GM21737 (cell line): ENCODE data around the gene KCTD13.
A peak's percentile ranks its signal among the peaks of the same experiment; 100 is the strongest.
"Not testable (repeated sequence)": the region's sequence is repeated elsewhere in the genome, so short reads cannot be mapped to it uniquely, and the experiment has no call there.

Experiments used
- ATAC-seq: cut with Tn5 transposase; IDR thresholded peaks from one replicate; pipeline ENCODE4 v1.9.1; 2021; ENCODE audit warnings: mild to moderate bottlenecking, moderate library complexity; ENCODE audit not compliant: unreplicated experiment

The KCTD13 gene, protein sequence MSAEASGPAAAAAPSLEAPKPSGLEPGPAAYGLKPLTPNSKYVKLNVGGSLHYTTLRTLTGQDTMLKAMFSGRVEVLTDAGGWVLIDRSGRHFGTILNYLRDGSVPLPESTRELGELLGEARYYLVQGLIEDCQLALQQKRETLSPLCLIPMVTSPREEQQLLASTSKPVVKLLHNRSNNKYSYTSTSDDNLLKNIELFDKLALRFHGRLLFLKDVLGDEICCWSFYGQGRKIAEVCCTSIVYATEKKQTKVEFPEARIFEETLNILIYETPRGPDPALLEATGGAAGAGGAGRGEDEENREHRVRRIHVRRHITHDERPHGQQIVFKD

DNA sequence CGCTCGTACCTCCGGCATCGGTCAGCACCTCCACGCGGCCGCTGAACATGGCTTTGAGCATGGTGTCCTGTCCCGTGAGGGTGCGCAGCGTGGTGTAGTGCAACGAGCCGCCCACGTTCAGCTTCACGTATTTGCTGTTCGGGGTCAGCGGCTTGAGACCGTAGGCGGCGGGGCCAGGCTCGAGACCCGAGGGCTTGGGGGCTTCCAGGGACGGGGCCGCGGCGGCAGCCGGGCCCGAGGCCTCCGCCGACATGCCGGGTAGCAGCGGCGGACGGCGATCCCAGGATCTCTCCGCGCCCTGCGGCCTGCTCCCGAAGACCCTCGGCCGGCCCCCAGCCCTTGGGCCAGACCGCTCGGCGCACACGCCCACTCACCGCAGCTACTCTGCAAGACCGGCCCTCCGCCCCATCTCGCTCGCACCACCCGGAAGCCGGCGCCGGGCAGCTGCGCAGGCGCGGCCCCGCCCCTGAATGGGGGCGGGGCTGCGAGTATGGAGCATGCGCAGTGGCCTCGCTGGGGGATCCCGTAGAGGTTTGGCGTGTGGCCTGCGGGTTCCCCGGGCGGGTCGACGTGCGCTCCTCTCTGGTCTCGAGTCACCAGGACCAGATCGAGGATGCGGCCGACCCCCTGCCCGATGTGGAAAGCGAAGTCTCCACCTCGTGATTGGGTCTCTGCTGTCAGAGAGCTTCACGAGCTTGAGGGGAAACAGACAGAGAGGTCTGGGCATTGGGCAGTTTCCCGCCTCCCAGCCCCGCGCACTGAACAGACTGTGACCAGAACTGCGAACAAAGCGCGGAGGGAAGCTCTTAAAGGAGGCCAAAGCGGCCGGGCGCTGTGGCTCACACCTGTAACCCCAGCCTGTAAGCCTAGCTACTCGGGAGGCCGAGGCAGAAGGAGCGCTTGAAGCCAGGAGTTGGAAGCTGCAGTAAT, at the start of gene KCTD13:
TSS of gene KCTD13 (minus strand) at position 446 of the 930 bp plus-strand sequence. CDS start at position 253, 193 bp downstream.
- ATAC-seq: peak; percentile 86

DNA sequence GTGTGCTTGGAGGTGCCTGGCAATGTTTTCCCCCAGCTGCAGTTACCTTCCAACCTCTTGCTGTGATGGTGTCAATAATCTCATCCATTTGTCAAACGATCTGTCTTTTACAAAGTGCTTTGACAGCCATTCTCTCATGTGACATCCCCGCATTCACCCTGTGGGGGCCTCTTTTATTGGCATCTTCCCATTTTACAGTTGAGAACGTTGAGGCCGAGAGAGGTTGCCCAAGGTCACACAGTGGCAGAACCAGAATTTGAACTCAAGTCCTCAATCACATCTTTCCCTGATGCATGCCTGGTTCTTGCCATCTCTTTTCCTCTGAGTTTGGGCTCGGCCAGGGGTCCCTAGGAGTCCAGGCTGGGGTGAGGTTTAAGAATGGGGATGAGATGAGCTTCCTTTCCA, 49.1 kb upstream of the KCTD13 start:
- ATAC-seq: no peak

DNA sequence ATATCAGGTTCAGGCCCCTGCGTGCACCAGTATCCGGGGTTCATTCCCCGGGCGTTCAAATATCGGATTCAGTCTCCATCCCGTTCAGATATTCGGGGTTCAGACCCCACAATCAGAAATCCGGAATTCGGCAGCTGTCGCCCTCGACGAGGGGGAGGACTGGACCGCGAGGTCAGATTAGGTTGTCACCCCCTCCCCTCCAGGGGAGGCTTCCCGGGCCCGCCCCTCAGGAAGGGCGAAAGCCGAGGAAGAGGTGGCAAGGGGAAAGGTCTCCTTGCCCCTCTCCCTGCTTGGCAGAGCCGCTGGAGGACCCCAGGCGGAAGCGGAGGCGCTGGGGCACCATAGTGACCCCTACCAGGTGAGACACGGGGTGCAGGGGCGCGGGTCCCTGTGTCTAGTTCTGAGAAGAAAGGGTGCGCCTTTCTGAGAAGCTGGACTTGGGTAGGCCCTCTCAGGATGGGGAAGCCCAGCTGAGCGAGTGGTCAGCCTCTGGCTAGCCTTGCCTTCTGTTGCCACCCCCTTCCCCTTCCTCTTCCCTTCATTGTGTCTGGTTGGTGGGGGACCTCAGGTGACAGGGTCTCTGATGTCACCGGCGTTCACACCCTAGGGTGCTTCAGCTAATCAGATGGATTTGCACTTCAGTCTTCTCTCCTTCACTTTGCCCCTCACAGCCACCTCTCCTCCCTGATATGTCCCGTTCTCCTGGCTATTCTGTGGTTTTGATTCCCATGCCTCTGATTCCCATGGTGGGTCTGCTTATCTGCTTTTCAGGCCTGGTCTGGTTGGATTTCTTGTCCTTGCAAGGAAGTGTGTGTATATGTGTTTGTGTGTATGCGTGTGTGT, 48.5 kb upstream of the KCTD13 start:
- no peak for ATAC-seq

DNA sequence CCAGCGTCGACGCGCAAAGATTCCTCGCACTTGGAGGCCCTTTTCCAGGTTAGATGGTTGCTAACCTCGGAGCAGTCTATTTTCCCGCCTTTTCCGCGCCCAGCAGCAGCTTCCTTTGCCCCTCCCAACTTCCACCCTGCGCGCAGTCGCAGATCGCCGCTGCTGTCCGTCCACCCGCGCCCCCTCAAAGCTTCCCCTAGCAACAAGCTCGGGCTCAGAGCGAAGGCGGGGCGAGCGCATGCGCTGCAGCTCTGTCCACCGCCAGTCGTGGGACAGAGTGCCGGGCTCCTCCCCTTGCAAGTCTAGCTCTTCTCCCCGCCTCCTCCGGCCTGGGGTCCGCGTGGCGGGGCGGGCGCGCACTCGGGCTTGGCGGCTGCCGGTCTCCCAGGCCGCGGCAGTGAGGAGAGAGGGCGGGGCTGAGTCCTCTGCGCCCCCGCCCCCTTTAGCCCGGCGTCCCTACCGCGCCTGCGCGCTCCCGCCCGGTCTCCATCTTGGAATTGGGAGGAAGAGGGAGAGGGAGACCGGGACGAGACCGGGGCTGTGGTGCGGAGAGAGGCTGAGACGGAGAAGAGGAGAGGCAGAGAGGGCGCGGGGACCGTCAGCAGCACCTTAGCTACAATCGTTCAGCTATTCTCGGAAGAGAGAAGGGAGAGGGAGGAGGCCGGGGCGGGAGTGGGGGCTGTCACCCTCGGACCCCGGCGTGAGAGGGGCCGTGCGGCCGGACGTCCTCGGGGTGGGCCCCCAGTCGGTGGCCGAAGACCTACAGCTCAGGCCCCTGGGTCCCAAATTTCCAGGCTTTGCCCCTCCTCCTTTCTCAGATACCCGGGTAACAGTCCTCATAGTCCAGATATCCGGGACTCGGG, 47.6 kb upstream of the KCTD13 start, which contains the start of gene TAOK2:
TSS of gene TAOK2 (plus strand) at position 485 of the 863 bp plus-strand sequence. CDS start 3,905 bp downstream, outside the sequence.
- peak; percentile 94 for ATAC-seq

DNA sequence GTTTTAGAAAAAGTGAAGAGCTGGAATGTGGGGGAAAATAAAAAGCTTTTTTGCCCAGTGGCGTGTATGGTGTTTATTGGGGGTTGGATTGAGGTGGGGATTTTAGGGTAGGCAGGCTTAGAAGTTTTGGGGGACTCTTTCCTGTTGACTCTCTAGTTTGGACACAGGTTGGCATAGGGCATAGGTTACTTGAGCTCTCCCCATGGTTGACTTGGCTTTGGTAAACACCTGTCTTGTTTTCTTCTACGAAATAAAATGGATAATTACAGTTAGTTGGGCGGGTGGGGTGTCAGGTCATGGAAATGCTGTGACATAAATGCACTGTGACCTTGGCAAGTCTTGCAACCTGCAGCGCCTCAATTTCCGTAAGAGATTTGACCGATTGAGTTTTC, 47.0 kb upstream of the KCTD13 start:
- ATAC-seq: no peak

DNA sequence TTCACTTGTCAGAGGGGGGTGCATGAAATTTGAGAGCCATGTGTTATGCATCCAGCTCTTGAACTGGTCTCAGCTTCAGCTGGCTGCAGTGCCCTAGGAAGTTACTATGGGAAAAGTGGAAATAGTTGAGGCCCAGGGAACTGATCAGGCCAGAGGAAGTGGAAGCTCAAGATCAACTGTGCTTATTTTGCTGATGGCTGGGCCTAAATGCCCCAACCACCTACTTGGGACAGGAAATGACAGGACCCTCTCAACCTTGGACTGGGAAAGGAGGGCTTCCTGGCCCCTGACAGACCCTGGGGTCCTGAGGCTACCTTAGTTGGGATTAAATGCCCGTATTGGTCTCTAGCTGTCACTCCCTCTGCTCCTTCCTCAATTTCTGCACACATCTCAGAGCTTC, 46.5 kb upstream of the KCTD13 start:
- ATAC-seq: no peak

DNA sequence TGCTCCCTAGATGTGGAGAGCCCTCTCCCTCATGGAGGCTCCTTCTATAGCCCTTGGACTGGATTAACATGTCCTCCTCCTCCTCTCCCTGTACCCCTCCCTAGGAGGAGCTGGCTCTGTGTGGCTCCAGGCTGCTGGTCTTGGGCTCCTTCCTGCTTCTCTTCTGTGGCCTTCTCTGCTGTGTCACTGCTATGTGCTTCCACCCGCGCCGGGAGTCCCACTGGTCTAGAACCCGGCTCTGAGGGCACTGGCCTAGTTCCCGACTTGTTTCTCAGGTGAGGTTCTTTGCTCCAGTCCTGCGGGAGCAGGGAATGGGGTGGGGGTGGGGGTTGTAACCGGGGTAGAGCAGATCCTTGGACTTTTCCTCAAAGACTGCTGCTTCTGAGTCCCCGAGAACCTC, 45.3 kb upstream of the KCTD13 start:
- ATAC-seq: no peak

DNA sequence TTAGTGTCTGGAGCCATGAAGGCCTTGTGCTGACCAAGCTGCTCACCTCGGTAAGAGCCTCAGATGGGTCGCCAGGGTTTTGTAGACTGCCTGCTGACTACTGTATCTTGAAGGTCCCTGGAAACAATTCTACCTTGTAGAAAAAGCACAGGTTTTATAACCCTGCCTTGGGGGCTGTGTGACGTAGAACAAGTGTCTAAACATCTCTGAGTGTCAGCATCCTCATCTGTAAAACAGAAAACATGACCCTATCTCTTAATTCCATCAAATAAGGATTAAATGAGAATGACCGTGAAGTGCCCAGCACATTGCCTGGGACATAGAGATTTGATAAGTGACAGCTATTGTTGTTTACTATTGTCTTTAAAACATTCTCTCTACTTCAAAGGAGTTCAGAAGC, 42.2 kb upstream of the KCTD13 start:
- ATAC-seq: no peak

DNA sequence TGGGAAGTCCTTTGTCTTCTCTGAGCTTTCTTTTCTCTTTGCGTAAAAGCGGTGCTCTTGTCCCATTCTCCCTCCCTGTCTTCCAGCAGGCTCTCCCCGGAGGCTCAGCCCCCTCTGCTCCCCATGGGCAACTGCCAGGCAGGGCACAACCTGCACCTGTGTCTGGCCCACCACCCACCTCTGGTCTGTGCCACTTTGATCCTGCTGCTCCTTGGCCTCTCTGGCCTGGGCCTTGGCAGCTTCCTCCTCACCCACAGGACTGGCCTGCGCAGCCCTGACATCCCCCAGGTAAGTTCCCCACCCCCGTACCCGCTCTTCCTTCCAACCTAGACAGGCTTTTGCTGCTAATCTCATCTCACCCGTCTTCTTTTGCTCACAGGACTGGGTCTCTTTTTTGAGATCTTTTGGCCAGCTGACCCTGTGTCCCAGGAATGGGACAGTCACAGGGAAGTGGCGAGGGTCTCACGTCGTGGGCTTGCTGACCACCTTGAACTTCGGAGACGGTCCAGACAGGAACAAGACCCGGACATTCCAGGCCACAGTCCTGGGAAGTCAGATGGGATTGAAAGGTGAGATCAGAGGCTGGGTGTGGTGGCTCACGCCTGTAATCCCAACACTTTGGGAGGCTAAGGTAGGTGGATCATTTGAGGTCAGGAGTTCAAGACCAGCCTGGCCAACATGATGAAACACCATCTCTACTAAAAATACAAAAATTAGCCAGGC, 37.2 kb upstream of the KCTD13 start:
- no peak for ATAC-seq

DNA sequence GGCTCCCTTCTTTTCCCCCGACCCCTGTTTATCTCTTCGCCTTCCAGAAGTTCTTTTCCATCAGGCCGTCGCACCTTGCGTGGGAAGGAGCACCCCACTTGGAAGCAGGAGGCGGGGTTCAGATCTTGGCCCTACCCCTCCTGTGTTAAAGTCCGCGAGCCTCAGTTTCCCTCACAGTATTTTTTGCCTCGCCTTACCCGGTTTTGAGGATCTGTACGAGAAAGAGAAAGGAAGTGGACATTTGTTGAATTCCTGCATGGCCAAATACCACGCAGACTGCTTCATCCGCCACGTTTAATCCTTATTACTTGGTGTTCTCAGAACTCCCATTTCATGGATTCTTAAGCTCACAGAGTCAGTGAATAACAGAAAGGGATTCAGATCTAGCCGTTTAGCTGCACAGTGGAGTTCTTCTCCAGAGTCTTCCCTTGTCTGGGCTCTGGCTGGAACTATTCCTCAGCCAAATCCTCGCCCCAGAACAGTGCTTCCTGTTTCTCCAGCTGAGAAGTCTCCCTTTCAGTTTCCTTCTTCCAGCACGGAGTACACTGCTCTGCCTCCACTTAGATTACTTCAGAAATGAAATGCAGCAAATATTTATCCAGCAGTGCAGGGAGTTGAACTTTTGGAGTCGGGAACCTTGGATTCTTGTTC, 36.4 kb upstream of the KCTD13 start:
- ATAC-seq: no peak

DNA sequence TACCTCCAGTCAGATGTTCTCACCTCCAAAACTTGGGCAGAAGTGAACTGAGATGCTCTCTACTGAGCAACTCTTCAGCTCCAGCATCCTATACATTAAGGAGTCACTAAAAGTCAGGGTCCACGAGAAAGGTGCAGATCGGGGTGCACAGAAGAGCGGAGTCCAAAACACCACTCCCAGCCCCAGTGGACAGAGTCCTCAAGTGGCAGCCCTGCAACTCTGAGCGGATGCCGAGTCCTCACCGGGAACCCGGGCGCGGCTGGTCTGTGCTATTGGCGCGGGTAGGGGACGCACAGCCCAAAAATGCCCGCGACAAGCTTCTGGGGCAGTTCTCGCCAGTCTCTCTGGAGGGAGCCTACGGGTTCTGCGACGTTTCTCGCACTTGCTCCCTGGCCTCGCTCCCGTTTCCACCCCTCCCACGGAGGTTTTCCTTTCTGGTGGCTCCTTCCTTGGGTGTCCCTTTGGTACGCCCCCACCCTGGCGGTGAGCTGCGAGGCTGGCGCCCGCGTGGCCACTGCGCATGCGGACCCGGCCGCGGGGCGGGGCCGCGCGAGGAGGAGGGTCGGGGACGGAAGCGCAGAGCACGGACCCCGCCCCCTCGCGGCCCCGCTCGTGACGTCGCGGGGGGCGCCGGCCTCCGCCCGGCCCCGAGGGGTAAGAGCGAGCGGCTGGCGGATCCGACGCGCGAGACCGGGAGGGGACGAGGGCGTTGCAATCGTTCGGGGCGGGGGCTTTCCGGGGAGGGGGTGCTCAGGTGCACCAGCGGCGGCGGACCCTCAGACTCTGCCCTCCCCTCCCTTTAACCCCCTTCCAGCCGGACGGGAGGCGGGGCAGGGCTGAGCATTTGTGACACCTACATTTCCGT, 35.7 kb upstream of the KCTD13 start, which contains the start of gene TMEM219:
TSS of gene TMEM219 (plus strand) at position 601 of the 865 bp plus-strand sequence. CDS start 1,065 bp downstream, outside the sequence.
- ATAC-seq: peak; percentile 89

DNA sequence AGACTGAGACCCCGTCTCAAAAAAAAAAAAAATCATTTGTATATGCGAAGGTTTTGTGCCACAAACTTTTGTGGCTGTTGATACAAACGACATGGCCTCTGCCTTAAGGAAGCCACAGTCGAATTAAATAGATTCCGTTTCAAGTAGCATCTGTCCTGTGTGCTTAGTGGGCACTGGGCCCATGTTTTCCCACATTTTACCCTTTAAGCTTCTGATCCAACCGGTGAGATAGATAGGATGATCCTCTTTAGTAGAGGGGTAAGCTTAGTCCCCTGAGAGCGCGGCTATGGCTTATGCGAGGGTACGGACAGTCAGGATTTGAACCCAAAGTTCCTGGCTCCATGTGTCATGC, 35.1 kb upstream of the KCTD13 start:
- no peak for ATAC-seq

DNA sequence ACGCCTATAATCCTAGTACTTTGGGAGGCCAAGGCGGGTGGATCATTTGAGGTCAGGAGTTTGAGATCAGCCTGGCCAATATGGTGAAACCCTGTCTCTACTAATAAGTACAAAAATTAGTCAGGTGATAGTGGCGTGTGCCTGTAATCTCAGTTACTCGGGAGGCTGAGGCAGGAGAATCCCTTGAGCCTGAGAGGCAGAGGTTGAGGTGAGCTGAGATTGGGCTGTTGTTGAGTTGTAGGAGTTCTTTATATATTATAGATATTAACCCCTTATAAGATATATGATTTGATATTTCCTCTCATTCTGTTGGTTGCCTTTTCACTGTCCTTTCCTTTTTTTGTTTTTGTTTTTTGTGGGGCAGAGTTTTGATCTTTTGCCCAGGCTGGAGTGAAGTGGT, 33.8 kb upstream of the KCTD13 start:
- not testable (repeated sequence) for ATAC-seq

DNA sequence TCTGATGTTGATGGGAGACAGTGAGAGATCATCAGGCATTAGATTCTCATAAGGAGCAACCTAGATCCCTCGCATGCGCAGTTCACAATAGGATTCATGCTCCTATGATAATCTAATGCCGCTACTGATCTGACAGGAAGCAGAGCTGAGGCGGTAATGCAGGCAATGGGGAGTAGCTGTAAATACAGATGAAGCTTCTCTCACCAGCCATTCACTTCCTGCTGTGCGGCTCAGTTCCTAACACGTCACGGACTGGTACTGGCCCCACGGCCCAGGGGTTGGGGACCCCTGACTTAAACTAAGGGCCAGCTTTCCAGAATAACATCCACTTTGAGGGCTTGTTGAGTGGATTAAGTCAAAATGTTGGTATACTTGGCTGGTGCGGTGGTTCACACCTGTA, 33.3 kb upstream of the KCTD13 start:
- no peak for ATAC-seq

DNA sequence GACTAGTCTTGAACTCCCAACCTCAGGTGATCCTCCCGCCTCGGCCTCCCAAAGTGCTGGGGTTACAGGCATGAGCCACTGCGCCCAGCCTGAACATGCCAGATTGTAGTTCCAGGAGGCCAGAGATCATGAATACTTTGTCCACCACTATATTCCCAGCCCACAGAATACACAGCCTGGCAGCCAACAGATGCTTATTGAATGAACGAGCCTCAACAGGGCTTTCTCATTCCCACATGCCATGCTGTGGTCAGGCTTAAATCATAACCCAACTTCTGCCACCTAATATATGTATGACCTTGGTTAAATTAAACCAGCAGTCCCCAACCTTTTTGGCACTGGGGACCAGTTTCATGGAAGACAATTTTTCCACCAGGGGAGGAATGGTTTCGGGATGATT, 32.7 kb upstream of the KCTD13 start:
- ATAC-seq: no peak

DNA sequence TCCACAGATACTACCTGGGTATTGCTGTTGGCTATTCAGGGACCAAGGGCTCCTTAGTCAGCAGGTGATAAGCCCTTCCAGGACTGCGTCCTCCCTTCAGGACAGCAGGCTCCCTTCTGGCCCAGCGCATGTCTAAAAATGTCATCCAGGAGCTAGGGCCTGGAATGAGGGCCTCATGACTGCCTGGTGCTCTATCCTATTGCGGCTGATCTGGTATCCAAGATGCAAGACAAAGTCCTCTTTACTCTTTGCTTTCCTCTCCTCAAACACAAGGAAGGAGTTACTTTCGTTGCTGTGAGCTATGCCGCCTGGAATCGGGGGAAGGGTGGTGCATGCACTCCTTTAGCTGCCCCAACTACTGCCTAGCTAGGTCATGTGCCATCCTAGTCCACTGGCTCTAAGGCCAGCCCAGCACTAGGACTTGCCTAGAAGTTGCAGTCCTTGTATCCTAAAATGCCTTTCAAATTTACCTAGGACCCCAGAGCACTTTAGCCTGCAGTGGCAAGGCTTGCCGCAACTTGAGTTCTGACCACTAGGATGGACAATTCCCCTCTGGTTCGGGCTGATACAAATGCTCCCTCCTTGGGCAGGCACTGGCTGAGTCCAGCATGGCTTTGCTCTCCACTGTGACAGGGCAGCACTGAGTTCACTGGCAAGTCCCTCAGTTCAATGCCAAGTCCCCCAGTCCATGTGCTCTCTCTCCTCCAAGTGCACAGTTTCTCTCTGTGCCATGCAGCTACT, 25.8 kb upstream of the KCTD13 start:
- no peak for ATAC-seq

DNA sequence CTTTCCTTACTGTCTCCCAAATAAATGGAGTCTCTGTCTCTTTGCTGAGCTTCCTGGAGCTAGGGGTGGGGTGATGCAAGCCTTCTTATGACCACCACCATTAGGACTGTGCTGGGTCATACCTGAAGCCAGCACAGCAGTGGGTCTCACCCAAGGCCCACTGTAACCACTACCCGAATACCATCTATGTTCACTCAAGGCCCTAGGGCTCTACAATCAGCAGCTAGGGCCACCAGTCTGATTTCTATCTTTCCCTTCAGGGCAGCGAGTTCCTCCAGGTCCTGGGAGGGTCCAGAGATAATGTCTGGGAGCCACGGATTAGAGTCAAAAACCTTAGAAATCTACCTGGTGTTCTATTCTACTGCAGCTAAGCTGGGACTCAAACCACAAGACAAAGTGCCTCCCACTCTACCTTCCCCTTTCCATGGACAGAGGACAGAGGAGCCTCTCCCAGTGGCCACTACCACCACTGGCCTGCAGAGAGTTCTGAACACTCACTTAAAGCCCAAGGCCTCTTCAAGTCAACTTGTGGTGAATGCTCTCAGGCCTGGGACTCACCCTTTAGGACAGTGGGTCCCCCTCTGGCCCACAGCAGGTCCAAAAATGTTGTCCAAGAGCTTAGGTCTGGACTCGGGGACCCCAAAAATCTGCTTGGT, 24.9 kb upstream of the KCTD13 start:
- ATAC-seq: no peak
